AG10803 (cell line): ENCODE results near the gene NKD1.

Experiments used
- DNase-seq: peaks from one replicate; pipeline ENCODE4 v3.0.0; 2010; ENCODE audit warnings: low read depth
- H3K4me3 ChIP-seq: 2 replicates; pipeline ENCODE4 v1.5.1; 2011; ENCODE audit warnings: mild to moderate bottlenecking, low read length, control low read depth
- CTCF ChIP-seq: conservative IDR thresholded peaks from 2 replicates; pipeline ENCODE4 v1.5.1; 2011; ENCODE audit warnings: mild to moderate bottlenecking, low read length, control low read depth, inconsistent platforms

NKD1 gene

GRCh38 chr16:50614955-50615724 is 66.9 kb downstream of the NKD1 start:
- H3K4me3 ChIP-seq: no peak overlapping the region
- no peak for TF ChIP-seq CTCF
- no peak for DNase-seq

- peak; percentile 68 for DNase-seq
- H3K4me3 ChIP-seq: no peak overlapping the region
- no peak for TF ChIP-seq CTCF
Measured at GRCh38 chr16:50615891-50616290, 67.7 kb downstream of the NKD1 start.

DNA sequence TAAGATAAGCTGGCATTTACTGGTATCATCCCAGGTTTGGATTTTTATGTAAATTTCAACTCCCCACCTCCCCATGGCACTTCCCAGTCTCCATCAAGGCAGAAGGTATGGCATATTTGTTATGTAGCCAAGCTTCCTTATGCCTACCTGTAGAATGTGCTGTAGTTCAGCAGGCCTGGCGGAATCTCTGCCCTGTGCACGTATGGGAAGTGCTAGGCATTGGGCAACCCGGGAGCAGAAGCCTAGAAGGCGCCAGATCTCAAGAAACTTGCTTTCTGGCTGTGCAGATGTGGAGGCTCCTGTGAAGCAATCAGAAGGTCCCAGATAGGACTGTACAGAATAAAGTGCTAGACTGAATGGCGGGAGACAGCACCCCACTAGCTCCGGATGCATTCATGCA is 68.2 kb downstream of the NKD1 start:
- no peak for TF ChIP-seq CTCF
- no peak for DNase-seq
- H3K4me3 ChIP-seq: no peak overlapping the region

GRCh38 chr16:50616883-50617645 is 68.9 kb downstream of the NKD1 start:
- TF ChIP-seq CTCF: no peak
- peak; percentile 25 for DNase-seq
- no peak overlapping the region for H3K4me3 ChIP-seq

- TF ChIP-seq CTCF: no peak
- DNase-seq: no peak
- H3K4me3 ChIP-seq: no peak overlapping the region
Measured at GRCh38 chr16:50617646-50618184, 69.5 kb downstream of the NKD1 start.

DNA sequence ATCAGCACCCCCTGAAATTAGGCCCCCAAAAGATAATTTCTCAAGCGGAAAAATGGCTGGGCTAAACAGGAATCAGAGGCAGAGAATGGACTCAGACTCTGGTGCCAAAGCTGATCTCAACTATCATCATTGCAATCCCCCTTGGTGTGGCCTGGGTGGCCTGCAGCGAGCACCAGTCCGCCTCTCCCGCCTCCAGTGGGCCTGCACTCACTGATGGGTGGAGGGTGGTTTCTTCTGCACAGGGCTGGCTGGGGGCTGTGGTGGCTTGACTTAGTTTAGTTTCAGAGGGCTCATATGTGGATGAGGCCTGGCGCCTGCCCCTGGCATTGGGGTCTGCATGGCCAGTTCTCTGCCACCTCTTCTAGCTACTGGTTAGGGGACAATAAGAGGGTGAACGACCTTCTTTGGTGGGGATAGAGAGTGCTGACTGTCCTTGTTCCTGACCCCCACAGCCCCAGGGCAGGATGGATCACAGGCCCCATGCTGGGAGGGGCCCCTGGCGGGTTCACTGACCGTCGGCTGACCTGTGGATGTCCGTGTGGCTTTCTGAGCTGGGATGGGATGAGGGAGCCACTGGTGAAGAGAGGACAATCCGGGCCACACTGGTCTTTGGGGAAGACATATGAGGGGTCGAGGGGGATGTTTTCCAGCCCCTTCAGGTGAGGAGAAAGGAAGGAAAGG is 70.2 kb downstream of the NKD1 start:
- H3K4me3 ChIP-seq: no peak overlapping the region
- no peak for TF ChIP-seq CTCF
- no peak for DNase-seq
